ELF-1 (cell line): ENCODE data around the gene IFT27.
"Not testable (repeated sequence)": the region's sequence is repeated elsewhere in the genome, so short reads cannot be mapped to it uniquely, and the experiment has no call there.

Experiments
- DNase-seq: peaks from one replicate; pipeline ENCODE4 v3.0.0-alpha.2; 2016; ENCODE audit warnings: low read depth, low spot score

Gene IFT27

DNA sequence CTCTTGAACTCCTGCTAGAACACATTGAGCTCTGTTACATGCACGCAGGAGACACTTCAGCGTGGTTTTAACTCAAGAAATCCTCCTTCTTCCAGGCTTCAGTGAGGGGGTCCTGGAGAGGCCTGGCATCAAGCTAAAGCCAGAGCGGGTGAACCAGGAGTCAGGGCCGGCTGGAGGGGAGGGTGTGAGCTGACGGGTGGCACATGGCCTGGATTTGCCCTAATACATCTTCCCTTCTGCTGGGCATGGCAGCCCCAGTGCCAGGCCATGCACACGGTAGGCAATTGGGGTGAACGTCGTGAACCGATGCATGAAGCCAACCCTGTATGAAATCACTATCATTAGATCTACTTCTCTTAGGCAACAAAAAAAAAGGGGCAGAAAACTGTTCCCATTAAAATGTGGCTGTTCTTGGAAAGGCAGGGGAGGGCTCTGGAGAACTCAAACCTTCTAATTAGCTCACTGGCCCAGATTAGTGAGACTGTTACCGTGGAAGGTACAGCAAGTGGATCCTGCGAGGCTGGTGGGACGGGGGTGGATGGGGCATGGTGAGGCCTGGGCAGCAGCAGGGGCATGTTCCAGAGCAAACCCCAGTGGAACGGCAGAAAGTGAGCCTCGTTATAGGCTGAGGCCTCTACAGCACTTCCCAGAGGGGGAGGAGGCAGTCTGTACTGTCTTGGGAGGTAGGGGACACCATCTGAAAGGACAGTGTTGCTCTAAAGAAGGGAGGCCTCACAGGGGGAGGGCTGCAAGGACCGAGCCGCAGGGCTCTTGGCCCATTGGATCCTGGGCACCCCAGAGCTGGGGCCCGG is 10.6 kb downstream of the IFT27 start:
- DNase-seq: no peak

- no peak for DNase-seq
Measured at GRCh38 chr22:36764641-36765040, 11.3 kb downstream of the IFT27 start.

- no peak for DNase-seq
Measured at GRCh38 chr22:36764060-36764459, 11.9 kb downstream of the IFT27 start.

GRCh38 chr22:36763576-36763975 is 12.3 kb downstream of the IFT27 start:
- no peak for DNase-seq

GRCh38 chr22:36762687-36763260 is 13.1 kb downstream of the IFT27 start:
- no peak for DNase-seq

GRCh38 chr22:36761553-36762240 is 14.2 kb downstream of the IFT27 start:
- DNase-seq: no peak

- DNase-seq: no peak
Measured at GRCh38 chr22:36760786-36761185, 15.1 kb downstream of the IFT27 start.

DNA sequence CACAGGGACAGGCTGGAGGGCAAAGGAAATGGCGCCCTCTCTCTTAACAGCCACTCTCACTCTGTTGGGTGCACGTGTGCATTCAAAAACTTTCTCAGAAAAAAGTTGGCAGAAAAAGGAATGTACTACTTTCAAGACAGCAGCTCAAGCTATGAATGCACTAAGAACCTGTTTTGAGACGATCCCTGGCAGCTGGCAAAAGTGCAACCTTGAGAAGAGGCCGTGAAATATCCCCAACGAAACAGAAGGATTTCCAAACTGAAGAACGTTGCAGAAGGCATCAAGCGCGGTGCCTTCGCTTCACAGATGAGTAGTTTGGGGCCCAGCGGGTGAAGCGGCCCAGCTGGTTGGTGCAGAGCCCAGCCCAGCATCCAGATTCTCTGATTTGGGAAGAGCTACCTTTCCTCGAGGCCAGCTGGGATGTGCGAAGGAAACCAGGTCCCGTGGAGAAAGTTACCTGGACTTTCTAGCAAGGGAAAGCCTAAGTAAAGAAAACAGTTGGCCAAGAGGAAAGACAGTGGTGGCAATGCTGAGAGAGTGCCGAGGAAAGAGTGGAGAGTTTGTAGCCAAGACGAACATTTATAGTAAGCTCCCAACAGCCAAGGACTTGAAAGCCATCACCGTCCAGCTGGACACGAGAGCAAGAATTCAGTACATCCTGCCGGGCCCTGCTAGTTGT is 16.3 kb downstream of the IFT27 start:
- no peak for DNase-seq

DNA sequence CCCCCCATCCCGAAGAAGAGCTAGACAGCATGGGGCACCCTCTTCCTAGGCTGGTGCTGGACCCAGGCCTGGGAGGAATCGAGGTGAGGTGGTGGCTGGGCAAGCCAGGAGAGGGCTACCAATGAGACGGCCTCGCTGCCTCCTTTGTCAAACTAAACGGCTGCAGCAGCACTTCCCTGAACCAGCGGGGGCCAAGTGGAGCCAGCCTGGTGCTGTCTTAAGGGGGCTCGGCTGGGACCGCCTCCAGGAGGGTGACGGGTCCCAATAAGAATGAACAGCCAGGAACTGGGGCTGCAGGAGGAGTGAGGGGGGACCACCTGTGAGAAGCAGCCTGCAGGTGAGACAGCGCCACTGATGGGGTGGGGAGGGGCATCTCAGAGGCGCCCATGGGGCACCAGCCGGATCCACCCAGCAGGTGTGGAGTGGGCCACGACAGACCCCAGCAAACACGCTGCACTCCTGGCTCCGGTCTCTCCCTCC is 17.1 kb downstream of the IFT27 start:
- no peak for DNase-seq

GRCh38 chr22:36757668-36758211 is 18.2 kb downstream of the IFT27 start:
- peak; percentile 85 for DNase-seq

DNA sequence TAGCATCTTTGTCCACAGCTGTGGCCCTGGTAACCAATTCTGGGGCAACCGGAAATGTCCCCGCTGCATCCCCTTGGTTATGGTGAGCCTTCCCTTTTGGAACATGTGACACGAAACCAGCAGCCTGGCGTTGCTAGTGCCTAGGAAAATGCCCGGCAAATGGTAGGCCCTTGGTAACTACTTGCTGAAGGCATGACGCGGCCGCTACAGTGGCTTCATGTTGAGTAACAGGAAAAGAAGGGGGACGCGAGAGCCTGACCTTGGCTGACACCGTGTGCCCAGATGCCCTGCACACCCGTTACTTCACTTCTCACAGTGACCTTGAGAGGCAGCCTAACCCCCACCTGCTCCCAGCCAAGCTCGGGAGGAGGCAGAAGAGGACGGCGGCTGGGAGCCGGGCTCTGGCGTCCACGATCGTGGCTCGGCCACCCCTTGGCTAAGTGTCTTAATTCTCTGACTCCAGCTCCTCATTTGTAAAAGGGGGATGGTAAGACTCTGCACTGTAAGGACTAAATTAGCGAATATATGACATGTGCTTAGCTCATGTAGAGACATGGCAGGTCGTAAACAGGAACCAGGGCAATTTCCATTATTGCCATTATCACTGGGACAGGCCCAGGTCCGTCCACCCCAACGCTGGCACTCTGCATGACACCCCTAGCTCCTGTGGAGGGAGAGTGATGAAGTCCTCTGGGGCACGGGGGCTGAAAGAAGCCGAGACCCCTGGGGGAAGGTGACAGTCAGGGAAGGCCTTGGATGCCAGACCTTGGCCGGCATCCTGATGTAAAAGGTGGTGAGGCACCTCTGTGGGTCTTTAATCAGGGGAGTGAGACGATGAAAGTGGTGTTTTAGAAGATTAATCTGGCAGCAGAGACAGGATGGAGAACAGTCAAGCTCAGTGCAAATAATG is 18.9 kb downstream of the IFT27 start:
- no peak for DNase-seq

- DNase-seq: no peak
Measured at GRCh38 chr22:36756031-36756430, 19.9 kb downstream of the IFT27 start.

DNA sequence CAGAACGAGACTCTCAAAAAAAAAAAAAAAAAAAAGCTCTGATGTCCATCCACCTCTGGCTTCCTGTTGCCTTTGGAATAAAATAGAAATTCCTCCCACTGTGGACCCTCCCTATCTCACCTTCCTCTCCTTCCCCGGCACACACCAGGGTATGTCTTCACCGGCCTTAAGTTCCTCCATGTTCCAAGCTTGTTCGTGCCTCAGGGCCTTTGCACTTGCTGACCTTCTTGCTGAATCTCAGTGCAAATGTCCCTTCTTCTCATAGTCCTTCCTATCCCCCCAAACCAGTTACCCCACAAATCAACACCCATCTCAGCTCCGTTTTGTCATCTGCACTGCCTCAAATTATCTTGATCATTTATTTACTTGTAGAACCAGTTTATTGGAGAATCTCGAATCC is 20.6 kb downstream of the IFT27 start:
- no peak for DNase-seq

DNA sequence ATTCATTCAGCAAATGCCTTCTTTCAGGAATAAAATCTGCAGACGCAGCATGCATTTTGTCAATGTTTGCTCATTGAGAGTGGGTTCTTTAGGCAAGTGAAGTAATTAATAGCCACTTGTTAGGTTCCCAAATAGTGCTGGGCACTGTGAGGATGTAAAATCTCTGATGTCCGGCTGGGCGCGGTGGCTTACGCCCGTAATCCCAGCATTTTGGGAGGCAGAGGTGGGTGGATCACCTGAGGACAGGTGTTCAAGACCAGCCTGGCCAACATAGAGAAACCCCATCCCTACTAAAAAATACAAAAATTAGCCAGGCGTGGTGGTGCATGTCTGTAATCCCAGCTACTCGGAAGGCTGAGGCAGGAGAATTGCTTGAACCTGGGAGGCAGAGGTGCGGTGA is 21.0 kb downstream of the IFT27 start:
- DNase-seq: not testable (repeated sequence)

DNA sequence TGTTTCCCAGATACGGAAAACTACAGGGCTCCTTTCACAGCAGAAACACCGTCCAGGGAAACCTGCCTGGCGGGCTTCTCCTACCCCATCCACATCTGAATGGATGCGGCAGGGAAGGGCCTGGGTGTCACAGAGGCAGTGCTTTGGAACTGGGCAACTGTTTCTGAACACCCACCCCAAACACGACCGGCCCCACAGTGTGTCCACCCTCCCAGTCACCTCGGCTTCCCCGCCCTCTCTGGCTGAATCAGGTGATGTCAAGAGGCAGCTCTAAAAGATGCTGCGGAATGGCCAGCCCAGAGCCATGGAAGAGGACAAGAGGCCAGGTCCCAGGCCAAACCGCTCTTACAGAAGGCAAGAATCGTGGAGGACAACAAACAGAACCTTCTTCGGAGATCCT is 22.0 kb downstream of the IFT27 start:
- no peak for DNase-seq

- DNase-seq: peak; percentile 17
Measured at GRCh38 chr22:36753120-36753802, 22.7 kb downstream of the IFT27 start.

- no peak for DNase-seq
Measured at GRCh38 chr22:36746375-36746970, 29.4 kb downstream of the IFT27 start.

GRCh38 chr22:36745301-36745995 is 30.5 kb downstream of the IFT27 start:
- no peak for DNase-seq

DNA sequence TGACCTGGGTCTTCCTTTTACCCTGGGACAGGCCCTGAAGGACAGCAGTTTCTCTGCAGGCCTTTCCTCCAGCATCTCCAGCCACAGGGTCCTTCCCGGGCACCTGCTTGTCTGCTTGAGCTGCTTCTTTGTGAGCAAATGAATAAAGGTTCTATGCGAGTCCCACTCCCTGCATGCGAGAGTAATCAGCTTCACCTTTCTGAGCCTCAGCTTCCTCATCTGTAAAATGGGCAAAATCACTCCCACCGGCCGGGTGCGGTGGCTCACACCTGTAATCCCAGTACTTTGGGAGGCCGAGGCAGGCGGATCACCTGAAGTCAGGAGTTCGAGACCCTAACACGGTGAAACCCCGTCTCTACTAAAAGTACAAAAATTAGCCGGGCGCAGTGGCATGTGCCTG is 31.1 kb downstream of the IFT27 start:
- DNase-seq: no peak
